T1000 (cell line): ENCODE measurements around the gene DYNC2LI1.

Source experiments
- DNase-seq: peaks from one replicate; lab custom pipeline; 2025; ENCODE audit warnings: mixed read lengths; lab: John Stamatoyannopoulos, UW

The DYNC2LI1 gene

DNA sequence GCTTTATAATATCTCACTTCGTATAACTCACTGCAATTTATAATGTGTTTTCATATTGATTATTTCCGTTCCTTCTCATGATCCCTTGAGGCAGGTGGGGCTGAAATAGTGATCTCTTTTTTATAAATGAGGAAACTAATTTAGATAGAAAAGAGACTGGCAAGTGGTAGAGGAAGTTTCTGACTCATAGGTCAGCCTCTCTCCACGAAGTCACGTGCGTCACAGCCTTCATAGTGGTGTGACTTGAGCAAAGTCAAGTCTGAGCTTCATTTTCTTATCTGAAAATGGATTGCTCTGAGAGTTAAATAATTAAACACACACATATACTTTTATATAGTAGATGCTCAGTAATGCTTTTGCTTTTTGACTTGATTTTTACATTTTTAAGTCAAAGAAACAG is 44.9 kb downstream of the DYNC2LI1 start:
- DNase-seq: no peak

DNA sequence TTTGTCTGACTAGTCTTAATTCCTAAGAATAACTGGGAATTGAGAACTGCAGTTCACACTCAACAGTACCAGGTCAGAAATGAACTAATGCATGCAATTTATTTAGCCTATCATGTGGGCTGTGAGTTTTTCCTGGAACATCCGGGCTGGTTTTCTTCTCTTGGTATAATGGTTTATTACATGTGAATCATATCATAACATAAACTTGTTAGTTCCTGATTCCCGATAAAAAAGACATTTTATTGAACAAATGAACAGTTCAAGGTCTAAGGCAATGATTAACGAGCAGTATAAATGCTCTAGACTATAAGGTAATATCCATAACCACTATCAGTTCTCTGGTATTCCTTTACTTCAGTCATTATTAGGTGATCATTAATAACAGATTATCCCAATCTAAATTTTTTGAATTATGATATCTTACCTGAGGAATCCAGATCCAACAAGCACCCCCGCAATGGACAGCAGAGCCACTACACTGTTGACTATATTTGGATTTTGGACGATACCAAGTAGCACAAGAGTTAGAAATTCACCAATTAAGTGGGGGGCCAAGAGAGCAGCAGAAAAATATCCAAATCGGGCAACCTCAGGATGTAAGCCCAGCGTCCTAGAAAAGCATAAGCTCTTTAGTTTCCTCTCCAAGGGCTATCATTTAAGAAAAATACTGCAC is 45.8 kb downstream of the DYNC2LI1 start:
- no peak for DNase-seq

DNA sequence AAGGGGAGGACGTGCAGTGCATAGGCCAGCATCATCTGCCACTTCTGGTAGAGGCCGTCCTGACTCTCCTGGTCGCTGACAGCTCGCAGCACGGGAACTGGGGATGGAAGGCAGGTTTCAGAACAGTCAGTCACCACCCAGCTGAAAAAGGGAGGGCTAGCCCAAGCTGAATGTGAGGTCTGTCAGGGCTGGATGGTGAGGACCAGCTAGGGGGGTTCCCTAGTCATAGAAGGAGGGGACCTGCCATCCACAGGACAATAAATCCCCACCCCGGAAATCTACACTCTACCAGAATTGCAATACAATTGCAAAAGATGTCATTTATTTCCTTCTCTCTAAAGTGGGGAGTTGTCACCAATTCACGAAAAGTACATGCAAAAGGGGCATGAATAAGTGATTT is 49.0 kb downstream of the DYNC2LI1 start:
- no peak for DNase-seq

DNA sequence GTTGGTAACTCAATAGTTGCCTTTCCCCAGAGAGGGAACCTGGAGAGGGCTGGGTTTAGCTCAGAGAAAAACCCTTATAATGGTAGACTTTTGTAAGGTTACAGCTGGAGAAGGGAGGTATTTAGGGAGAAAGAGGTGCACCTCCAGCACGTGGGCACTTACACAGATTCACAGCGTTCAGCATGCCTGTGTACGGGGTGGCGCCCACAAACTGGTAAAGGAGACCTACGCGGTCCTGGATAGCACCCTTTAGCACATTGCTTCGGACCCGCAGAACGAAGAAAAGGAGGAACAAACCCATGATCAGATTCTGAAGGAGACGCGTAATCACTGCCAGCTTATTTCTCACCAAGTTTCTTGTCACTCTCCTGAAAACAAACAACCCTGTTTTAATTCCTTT is 49.9 kb downstream of the DYNC2LI1 start:
- no peak for DNase-seq

DNA sequence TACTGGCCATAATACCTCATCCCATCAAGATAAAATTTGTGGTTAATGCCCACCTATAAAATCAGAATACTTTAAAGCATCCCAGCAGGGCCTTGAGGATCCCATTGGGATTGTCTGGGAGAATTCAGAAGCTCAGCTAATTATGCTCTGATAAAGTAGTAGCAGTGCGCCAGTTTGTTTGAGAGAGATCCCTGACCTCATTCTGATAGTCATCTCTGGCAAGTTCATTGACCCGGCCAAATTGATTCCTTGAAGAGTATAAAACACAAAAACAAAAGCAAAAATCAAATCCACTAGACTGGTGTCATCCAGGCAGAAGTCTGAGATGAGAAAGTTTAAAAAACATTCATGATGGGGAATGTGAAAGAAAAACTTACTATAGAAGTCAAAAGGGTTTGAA is 50.7 kb downstream of the DYNC2LI1 start:
- DNase-seq: no peak

DNA sequence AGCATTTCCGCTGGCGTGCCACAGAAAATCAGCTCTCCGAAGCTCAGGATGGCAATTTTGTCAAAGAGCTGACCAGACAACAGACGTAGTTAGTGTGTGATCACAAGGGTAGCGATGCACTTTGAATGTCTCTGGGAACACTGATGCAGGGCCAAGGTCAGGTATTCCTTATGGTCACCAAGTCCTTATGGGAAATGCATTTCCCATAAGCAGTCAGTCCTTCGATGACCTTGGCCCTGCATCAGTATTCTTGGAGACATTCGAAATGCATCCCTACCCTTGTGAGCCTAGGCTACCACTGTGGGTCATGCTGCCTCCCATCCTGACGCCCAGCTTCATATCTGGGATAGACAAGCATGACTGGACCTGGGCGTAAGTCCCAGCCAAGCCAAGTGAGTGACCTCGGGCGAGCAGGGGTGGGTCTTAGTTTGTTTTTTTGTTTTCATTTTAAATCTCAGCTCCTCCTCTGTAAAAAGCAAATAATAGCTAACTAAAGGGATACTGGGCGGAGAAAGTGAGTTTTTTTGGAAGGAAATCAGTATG is 51.2 kb downstream of the DYNC2LI1 start:
- no peak for DNase-seq

DNA sequence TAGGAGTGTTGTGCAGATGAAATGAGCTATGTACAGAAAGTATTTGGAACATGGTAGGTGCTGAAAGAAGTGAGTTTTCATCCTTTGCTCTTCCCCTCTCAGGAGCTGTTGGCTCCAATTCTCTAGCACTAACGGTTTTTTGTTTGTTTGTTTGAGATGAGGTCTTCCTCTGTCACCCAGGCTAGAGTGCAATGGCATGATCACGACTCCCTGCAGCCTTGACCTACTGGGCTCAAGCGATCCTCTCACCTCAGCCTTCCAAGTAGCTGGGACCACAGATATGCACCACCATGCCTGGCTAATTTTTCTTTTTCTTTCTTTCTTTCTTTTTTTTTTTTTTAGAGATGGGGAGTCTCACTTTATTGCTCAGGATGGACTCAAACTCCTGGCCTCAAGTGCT is 52.0 kb downstream of the DYNC2LI1 start:
- no peak for DNase-seq

DNA sequence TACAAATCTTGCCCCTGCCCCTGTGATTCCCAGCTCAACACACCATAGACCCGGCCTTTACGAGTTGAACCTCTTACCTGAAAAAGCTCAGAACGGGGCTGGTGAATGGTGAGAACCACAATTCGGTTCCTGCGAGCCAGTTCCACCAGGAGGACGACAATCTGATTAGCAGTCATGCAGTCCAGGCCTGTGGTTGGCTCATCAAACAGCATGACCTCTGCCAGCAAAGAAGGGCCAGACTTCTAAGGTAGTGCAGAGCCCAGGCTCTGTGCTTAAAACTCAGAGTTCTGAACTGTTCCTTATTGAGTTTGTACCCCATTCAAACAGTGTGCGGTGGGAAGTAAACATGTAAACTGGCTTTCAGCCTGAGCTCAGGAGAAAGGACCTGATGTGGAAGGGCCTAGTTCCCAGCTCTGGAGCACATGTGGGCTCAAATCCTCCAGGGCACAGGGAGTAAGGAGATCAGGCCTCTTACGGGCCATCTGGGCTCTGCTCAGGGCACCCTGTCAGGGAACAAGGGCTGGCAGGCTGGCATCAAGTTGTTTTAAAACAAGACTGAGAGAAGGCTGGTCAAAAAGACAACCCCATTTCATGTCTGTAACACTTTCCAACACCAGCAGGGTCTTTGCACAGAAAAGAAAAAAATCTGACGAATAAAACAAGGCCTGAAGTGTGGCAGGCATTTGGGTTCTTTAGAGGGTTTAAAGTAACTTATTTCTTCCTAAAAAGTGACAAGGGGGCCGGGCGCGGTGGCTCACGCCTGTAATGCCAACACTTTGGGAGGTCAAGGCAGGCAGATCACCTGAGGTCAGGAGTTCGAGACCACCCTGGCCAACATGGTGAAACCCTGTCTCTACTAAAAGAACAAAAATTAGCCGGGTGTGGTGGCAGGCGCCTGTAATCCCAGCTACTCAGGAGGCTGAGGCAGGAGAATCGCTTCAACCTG is 52.7 kb downstream of the DYNC2LI1 start:
- DNase-seq: no peak

DNA sequence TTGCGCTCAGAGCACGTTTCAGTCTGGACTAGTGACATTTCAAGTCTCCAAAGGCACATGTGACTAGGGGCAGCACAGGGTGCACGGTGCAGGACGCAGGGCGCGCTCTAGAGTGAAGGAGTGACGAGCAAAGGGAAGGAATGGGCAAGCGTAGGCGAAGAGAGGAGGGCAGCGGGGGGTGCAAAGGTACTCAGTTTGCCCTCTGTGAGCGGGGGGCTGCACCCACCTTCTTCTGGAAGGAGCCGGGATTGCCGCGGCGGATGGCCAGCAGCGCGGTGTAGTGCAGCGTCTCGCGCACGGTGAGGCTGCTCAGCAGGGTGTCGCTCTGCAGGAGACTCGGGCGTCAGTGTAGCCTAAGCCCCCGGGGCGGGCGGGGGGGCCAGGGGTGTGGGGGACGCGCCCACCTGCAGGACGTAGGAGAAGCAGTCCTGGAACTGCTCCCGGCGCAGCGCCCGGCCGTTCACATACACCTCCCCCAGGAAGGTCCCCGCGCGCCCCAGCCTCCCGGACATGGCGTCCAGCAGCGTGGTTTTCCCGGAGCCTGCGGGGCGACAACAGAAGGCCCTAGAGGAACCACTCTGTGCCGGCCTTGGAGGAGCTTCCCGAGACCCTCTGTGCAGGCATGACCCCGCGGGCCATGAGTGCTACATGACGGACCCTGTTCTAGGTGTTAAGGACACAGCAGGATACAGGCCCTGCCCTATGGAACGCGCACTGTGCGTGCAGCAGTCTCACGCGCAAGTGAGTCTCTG is 57.9 kb downstream of the DYNC2LI1 start:
- DNase-seq: no peak

DNA sequence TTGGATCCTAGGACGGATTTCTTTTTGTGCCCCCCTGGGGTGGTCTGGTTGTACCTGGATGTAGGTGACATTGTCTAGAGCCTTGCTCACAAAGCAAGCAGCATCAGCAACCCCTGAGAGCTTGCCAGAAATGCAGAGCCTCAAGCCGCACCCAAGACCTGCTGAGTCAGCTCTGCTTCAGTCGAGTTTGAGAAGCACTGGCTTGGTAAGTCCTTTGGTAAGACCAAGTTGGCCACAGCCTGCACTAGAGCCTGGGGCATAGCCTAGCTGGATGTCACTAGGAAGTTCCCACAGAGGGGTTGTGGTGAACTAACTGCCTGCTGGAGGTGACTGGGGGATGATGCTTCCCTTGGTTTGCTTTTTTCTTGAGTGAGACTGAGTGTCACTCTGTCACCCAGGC is 58.6 kb downstream of the DYNC2LI1 start:
- no peak for DNase-seq

DNA sequence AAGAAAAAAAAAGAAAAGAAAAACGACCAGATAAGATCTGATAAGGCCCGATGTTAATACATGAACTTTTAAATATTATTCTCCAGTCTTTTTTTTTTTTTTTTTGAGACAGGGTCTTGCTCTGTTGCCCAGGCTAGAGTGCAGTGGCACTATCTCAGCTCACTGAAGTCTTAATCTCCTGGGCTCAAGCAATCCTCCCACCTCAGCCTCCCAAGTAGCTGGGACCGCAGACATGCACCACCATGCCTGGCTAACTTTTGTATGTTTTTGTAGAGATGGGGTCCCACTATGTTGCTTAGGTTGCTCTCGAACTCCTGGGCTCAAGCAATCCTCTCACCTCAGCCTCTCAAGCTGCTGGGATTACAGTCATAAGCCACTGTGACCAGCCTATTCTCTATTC is 63.2 kb downstream of the DYNC2LI1 start:
- no peak for DNase-seq

DNA sequence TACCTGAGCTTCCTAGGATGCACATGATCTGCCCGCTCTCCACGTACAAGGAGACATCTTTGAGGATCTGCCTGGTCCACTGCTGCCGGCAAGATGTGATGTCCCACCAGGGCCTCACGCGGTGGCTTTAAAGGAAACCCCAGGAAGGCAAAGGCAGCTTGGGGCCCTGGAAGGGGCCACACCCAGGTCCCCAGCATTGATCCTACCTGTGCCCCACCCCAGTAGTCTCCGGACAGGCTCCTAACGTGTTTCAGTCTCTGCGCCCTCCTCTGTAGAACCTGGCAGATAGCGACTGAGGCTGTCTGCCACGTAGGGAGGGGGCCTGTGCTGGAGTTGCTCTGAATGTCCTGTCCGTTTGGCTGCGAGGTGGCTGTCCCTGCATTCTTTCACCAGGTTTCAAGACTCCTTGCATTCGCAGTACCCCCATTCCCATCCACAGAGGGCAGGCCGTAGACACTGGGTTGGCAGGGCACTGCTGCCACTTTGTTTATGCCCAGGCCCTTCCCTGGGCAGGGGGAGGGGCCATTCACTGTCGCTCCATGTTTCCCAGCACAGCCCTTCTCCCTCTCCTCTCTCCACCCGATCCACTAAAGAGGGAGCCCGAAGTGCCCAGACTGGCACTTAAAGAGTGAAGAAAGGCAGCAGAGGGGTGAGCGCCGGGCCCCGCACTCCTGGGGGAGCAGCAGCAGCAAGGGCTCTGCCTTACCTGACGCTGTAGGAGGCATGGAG is 64.2 kb downstream of the DYNC2LI1 start:
- no peak for DNase-seq

DNA sequence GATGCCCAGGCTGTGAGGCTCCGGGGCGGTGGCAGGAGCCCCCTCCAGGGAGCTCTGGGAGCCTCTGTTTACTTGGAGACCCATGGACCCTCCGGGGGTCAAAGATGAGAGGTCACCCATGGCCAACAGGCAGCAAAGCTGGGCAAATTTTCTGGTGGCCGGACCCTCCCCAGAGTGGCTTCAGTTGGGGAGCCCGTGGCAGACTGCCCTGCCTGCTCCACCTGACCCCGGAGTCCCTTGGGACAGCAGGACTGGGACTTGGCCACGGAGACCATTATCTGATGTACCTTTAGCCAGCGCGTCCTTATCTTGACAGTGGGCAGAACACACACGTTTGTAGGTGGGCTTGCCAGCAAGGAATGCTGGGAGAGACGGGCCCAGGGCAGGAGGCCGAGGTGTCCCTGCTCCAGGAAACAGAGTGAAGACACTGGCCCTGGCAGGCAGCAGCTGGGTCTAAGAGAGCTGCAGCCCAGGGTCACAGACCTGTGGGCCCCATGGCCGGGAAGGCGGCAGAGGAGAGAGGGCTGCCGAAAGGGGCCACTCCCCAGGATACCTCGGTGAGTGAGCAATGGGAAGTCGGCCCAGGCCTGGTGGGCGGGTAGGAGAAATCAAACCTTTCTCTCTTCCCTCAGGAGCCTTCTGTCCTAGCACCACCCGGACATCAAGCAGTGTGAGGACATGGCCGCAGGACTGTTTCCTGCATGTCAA is 64.9 kb downstream of the DYNC2LI1 start, which contains the start of the genes ABCG5 and ABCG8:
TSS of gene ABCG5 (minus strand) at position 280 of the 708 bp plus-strand sequence. CDS start at position 120, 160 bp downstream.
TSS of gene ABCG8 (plus strand) at position 412 of the 708 bp plus-strand sequence. CDS start at position 495, 83 bp downstream.
- no peak for DNase-seq

DNA sequence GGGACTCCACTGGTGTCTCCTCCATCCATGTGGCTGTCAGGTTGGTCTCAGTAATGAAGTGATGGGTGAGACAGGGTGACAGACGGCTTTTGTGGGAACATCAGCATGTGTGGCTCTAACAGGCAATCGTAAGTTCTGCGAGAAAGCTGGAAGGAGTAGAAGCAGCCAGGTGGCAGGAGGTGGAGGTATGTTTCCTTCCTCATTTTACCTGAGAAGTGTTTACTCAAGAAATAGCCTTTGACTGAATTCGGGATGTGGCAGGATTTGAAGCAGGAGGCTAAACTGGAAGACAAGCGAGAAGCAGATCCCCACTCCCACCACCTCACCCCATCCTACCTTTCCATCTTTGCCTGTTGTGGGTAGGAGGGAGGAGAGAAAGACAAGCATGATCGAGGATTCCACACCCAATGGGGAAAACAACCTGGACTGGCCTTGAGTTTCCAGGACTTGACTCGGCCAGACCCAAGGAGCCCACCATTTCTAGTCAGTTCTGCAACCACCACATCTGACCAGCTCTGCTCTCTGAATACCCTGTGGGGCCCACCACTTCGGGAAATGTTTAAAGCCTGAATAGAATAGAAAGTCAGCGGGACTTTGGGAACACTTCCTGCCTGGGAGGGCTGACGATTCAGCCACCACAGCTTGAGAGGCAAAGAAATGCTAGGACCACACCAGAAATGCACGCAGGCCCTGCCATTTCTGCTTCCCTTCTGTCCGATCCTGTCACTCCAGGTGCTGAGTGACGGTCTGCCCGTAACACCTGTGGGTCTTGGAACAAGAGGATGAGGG is 66.1 kb downstream of the DYNC2LI1 start:
- DNase-seq: no peak

DNA sequence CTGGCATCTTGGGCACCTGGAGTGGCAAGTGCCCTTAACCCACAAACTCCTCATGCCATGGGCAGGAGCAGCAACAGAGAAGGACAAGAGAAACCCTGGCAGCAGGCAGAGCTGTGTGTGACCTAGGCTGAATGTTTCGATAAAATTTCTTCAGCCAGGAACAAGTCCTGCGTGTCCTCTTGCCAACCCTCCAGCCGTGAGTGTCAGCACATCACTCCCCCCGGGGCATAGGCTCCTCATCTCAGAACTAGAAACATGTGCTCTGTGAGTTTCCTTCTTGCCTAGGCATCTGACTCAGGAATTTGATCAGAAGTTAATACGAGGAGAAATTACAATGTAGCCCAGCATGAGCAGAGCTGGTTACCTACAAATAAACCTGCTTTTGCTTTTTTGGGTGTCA is 67.1 kb downstream of the DYNC2LI1 start:
- DNase-seq: no peak

DNA sequence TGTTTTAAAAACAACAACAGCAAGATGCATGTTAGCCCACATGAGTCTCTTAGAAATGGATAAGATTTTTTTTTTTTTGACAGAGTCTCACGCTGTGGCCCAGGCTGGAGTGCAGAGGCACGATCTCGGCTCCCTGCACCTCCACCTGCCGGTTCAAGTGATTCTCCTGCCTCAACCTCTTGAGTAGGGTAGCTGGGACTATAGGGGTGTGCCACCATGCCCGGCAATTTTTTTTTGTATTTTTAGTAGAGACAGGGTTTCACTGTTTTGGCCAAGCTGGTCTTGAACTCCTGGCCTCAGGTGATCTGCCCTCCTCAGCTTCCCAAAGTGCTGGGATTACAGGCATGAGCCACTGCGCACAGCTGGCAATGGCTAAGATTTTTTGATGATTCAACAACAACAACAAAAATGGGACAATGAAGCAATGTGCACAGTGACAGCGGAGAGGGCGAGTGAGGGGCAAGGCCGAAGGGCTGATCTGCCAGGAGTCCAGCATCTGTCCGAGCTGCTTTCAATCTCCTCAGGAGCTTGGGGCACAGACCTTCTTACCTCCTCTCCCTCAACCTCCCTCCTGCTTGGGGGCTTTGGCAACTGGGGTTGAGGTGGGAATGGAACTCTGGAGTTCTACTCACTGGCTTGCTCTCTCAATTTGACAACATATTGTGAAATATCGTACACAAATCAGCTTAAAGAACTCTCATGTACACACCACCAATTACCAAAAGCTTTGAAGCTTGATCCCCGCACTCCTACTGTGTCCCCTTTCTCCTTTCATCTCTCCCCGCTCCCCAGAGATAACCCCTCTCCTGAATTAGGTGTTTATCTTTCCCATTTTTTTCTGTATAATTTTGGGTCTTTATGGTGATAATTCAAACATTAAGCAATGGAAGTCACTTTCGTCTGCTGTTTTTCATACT is 68.4 kb downstream of the DYNC2LI1 start:
- no peak for DNase-seq

DNA sequence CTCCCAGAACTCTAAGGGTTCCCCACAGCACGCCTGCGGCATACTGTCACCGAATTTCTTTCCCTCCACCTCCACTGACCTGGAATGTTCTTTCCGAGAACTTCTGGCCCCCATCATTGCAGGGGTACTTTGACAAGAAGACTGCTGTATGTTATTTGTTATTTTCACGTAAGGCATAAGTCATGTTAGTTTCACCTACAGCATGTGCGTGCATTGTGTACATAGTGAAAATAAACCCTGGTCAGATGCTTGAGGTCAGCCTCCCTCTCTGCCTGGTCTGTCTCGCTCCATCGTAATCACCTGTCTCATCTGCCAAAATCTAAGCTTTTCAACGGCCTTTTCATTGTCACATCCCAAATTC is 69.0 kb downstream of the DYNC2LI1 start:
- no peak for DNase-seq

DNA sequence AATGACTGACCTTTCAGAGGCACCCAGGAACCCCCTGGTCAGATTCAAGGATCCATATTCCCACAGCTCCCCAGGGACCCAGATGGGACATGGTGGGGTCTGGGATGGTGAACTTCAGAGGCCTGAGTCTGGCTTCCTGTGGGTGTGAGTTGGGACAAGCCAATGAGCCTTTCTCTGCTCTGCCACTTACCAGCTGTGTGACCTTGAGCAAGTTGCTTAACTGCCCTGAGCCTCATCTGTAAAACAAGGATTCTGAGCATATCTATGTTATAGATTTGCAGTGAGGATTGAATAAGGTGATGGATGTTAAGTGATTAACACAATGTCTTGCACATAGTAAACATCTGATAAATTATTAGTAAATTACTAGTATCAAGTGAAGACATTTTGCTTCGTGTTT is 71.3 kb downstream of the DYNC2LI1 start:
- no peak for DNase-seq
